Hepatocyte (in vitro differentiated cells): ENCODE results near the gene PHLPP1. TPM values are rescaled to one million over a fixed set of nuclear protein-coding genes. Genes with fewer than 3 reads are reported as not detected.

Source experiments
- DNase-seq: peaks from one replicate; pipeline ENCODE4 v3.0.0-alpha.2; 2016; ENCODE audit warnings: low spot score
- H2AFZ ChIP-seq: fragments of 200-600 bp; sonication (generic); 2 replicates; pipeline ENCODE4 v1.6.0; 2016; ENCODE audit warnings: antibody characterized with exemption, mild to moderate bottlenecking
- H3K27ac ChIP-seq: fragments of 200-600 bp; sonication (generic); 2 replicates; pipeline ENCODE4 v1.5.1; 2016; ENCODE audit warnings: mild to moderate bottlenecking
- H3K27me3 ChIP-seq: fragments of 200-600 bp; sonication (generic); 2 replicates; pipeline ENCODE4 v1.6.1; 2016
- H3K36me3 ChIP-seq: fragments of 200-600 bp; sonication (generic); replicated peaks from 2 replicates; pipeline ENCODE4 v1.5.1; 2016; ENCODE audit warnings: low read depth; ENCODE audit not compliant: insufficient read depth
- H3K4me1 ChIP-seq: fragments of 200-600 bp; sonication (generic); 2 replicates; pipeline ENCODE4 v1.5.1; 2016; ENCODE audit warnings: mild to moderate bottlenecking, moderate library complexity; ENCODE audit not compliant: insufficient read depth
- H3K4me2 ChIP-seq: fragments of 200-600 bp; sonication (generic); 2 replicates; pipeline ENCODE4 v1.6.0; 2016
- H3K4me3 ChIP-seq: fragments of 200-600 bp; sonication (generic); 2 replicates; pipeline ENCODE4 v1.5.1; 2016; ENCODE audit warnings: mild to moderate bottlenecking
- H3K79me2 ChIP-seq: fragments of 200-600 bp; sonication (generic); 2 replicates; pipeline ENCODE4 v1.6.0; 2017; ENCODE audit warnings: mild to moderate bottlenecking
- H3K9me2 ChIP-seq: fragments of 200-600 bp; sonication (generic); replicated peaks from 2 replicates; pipeline ENCODE4 v1.6.0; 2017; ENCODE audit warnings: mild to moderate bottlenecking; ENCODE audit not compliant: insufficient read depth
- H3K9me3 ChIP-seq: fragments of 200-600 bp; sonication (generic); 2 replicates; pipeline ENCODE4 v1.5.1; 2016; ENCODE audit warnings: low read depth, mild to moderate bottlenecking
- H4K20me1 ChIP-seq: fragments of 200-600 bp; sonication (generic); 2 replicates; pipeline ENCODE4 v1.6.0; 2016; ENCODE audit warnings: mild to moderate bottlenecking; ENCODE audit not compliant: insufficient read depth, poor library complexity, severe bottlenecking
- CTCF ChIP-seq: fragments of 200-600 bp; sonication (generic); IDR thresholded peaks from 2 replicates; pipeline ENCODE4 v1.5.1; 2016; ENCODE audit warnings: antibody characterized with exemption, mild to moderate bottlenecking; ENCODE audit not compliant: poor library complexity
- EZH2 ChIP-seq: fragments of 200-600 bp; sonication (generic); IDR thresholded peaks from 2 replicates; pipeline ENCODE4 v1.6.1; 2016; ENCODE audit warnings: antibody characterized with exemption, mild to moderate bottlenecking, borderline replicate concordance
- EZH2phosphoT487 ChIP-seq: fragments of 200-600 bp; sonication (generic); IDR thresholded peaks from one replicate; pipeline ENCODE4 v1.6.1; 2018; ENCODE audit warnings: antibody characterized with exemption, mild to moderate bottlenecking, low read depth, moderate library complexity; ENCODE audit not compliant: unreplicated experiment, severe bottlenecking
- WGBS: methylation state at CpG from one replicate; pipeline ENCODE4 v1.1.6; 2016; ENCODE audit warnings: low lambda C conversion rate; ENCODE audit errors: missing lambda C conversion rate; 5-methylcytosine and 5-hydroxymethylcytosine counted together
- polyA plus RNA-seq: library from polyadenylated mRNA; unstranded; fragments of >200 nt; fragmentation: Nextera tagmentation; extraction: Ambion mirVana; gene quantifications from 2 replicates; pipeline ENCODE4 v1.2.1, GENCODE V29; 2016
- total RNA-seq: library from RNA; depleted of rRNA; stranded (reverse); fragments of >200 nt; gene quantifications from 2 replicates; pipeline ENCODE4 v1.2.3, GENCODE V29; 2014

PHLPP1 gene
- total and polyA plus RNA-seq, 2 experiments from 2014 or later, result 7.3 to 14.3 TPM

- no peaks in the 10 kb centered on the region for H3K36me3 ChIP-seq
- H3K27ac ChIP-seq, result no peak overlapping the region
- peaks cover 10% of the 10 kb centered on the region for H3K79me2 ChIP-seq
- no peaks in the 10 kb centered on the region for H4K20me1 ChIP-seq
- WGBS, result 96% methylated on average over 7 of the region's 7 CpGs
- H3K4me1 ChIP-seq, result no peaks in the 10 kb centered on the region
- no peak overlapping the region for H3K4me3 ChIP-seq
- H3K4me2 ChIP-seq, result no peak overlapping the region
- no peaks in the 10 kb centered on the region for H3K9me2 ChIP-seq
- TF ChIP-seq EZH2phosphoT487 (no peak), CTCF (no peak), EZH2 (no peak)
- H2AFZ ChIP-seq, result no peak overlapping the region
- H3K9me3 ChIP-seq, result no peaks in the 10 kb centered on the region
- H3K27me3 ChIP-seq, result no peaks in the 10 kb centered on the region
- DNase-seq, result no peak
Measured at GRCh38 chr18:62856294-62856693, 141.0 kb downstream of the PHLPP1 start.

- H3K79me2 ChIP-seq, result peaks cover 6% of the 10 kb centered on the region
- H3K27ac ChIP-seq, result no peak overlapping the region
- no peaks in the 10 kb centered on the region for H3K4me1 ChIP-seq
- H3K9me2 ChIP-seq, result no peaks in the 10 kb centered on the region
- TF ChIP-seq CTCF (no peak), EZH2phosphoT487 (no peak), EZH2 (no peak)
- no peaks in the 10 kb centered on the region for H3K36me3 ChIP-seq
- 72% methylated on average over 2 of the region's 2 CpGs for WGBS
- H2AFZ ChIP-seq, result no peak overlapping the region
- DNase-seq, result no peak
- H3K4me2 ChIP-seq, result no peak overlapping the region
- H3K9me3 ChIP-seq, result no peaks in the 10 kb centered on the region
- H3K27me3 ChIP-seq, result no peaks in the 10 kb centered on the region
- no peaks in the 10 kb centered on the region for H4K20me1 ChIP-seq
- no peak overlapping the region for H3K4me3 ChIP-seq
Measured at GRCh38 chr18:62857263-62857976, 142.1 kb downstream of the PHLPP1 start.

- no peak for TF ChIP-seq CTCF
- TF ChIP-seq EZH2, result no peak
- no peak for TF ChIP-seq EZH2phosphoT487
- Histone ChIP-seq H3K4me1 (no peaks in the 10 kb centered on the region), H3K4me2 (no peak overlapping the region), H3K79me2 (peaks cover 6% of the 10 kb centered on the region), H4K20me1 (no peaks in the 10 kb centered on the region), H3K27me3 (no peaks in the 10 kb centered on the region), H3K36me3 (no peaks in the 10 kb centered on the region), H3K27ac (no peak overlapping the region), H3K9me2 (no peaks in the 10 kb centered on the region), H3K4me3 (no peak overlapping the region), H3K9me3 (no peaks in the 10 kb centered on the region), H2AFZ (no peak overlapping the region)
- 89% methylated on average over 4 of the region's 4 CpGs for WGBS
- DNase-seq, result no peak
Measured at GRCh38 chr18:62860062-62860461, 144.7 kb downstream of the PHLPP1 start.
